Kidney epithelial cell (primary cell): Measurements from ENCODE around the gene BBS2. TPM values are rescaled to one million over a fixed set of nuclear protein-coding genes. Genes with fewer than 3 reads are reported as not detected.

Experiments
- DNase-seq: peaks from one replicate; pipeline ENCODE4 v3.0.0-alpha.2; 2010; ENCODE audit warnings: low read depth
- H3K27me3 ChIP-seq: 2 replicates; pipeline ENCODE4 v1.6.0; 2011; ENCODE audit warnings: low read length; ENCODE audit not compliant: control insufficient read depth, insufficient read depth
- H3K36me3 ChIP-seq: 2 replicates; pipeline ENCODE4 v1.5.1; 2011; ENCODE audit warnings: low read length; ENCODE audit not compliant: control insufficient read depth, insufficient read depth
- H3K4me3 ChIP-seq: 2 replicates; pipeline ENCODE4 v1.5.1; 2011; ENCODE audit warnings: low read depth, mild to moderate bottlenecking, control low read depth, low read length
- CTCF ChIP-seq: IDR thresholded peaks from 2 replicates; pipeline ENCODE4 v1.5.1; 2011; ENCODE audit warnings: mild to moderate bottlenecking, moderate library complexity, low read length, control low read depth, inconsistent platforms; ENCODE audit not compliant: insufficient read depth, poor library complexity, severe bottlenecking
- total RNA-seq: library from RNA; depleted of rRNA; stranded (reverse); fragments of >200 nt; gene quantifications from 2 replicates; pipeline ENCODE4 v1.2.3, GENCODE V29; 2015

BBS2 gene
- total RNA-seq, 1 donor from 2014 or later, result 34.2 TPM

- TF ChIP-seq CTCF, result no peak
Measured at GRCh38 chr16:56534847-56535383, 15.1 kb upstream of the BBS2 start.

GRCh38 chr16:56532714-56533113 lies 12.9 kb upstream of the BBS2 start:
- DNase-seq, result no peak
- Histone ChIP-seq H3K4me3 (no peak overlapping the region), H3K27me3 (peaks cover 3% of the 10 kb centered on the region), H3K36me3 (no peaks in the 10 kb centered on the region)
- no peak for TF ChIP-seq CTCF

More at GRCh38 chr16:56534847-56535383, 15.1 kb upstream of the BBS2 start:
- H3K4me3 ChIP-seq, result no peak overlapping the region
- H3K27me3 ChIP-seq, result peaks cover 3% of the 10 kb centered on the region
- H3K36me3 ChIP-seq, result no peaks in the 10 kb centered on the region
- no peak for DNase-seq

GRCh38 chr16:56530872-56531271 lies 11.0 kb upstream of the BBS2 start:
- no peak for DNase-seq
- Histone ChIP-seq H3K4me3 (no peak overlapping the region), H3K36me3 (no peaks in the 10 kb centered on the region), H3K27me3 (peaks cover under 1% of the 10 kb centered on the region)
- no peak for TF ChIP-seq CTCF

- no peak for DNase-seq
- no peaks in the 10 kb centered on the region for H3K27me3 ChIP-seq
- no peaks in the 10 kb centered on the region for H3K36me3 ChIP-seq
- no peak for TF ChIP-seq CTCF
- H3K4me3 ChIP-seq, result no peak overlapping the region
Measured at GRCh38 chr16:56525236-56525635, 5.4 kb upstream of the BBS2 start.

GRCh38 chr16:56520251-56520577 lies 390 bp upstream of the BBS2 start:
- H3K4me3 ChIP-seq, result peak overlapping the region; percentile 97
- H3K36me3 ChIP-seq, result no peaks in the 10 kb centered on the region
- no peak for DNase-seq
- TF ChIP-seq CTCF, result no peak
- H3K27me3 ChIP-seq, result no peaks in the 10 kb centered on the region

- no peak for TF ChIP-seq CTCF
- H3K4me3 ChIP-seq, result no peak overlapping the region
- no peaks in the 10 kb centered on the region for H3K36me3 ChIP-seq
- DNase-seq, result no peak
- H3K27me3 ChIP-seq, result no peaks in the 10 kb centered on the region
Measured at GRCh38 chr16:56518425-56518824, 1.4 kb downstream of the BBS2 start.
